Kidney tubule cell (primary cell): ENCODE data around the gene ELL.

ENCODE experiments used
- DNase-seq: peaks from one replicate; pipeline ENCODE4 v3.0.0-alpha.2; 2018; ENCODE audit warnings: low spot score

Gene ELL

DNA sequence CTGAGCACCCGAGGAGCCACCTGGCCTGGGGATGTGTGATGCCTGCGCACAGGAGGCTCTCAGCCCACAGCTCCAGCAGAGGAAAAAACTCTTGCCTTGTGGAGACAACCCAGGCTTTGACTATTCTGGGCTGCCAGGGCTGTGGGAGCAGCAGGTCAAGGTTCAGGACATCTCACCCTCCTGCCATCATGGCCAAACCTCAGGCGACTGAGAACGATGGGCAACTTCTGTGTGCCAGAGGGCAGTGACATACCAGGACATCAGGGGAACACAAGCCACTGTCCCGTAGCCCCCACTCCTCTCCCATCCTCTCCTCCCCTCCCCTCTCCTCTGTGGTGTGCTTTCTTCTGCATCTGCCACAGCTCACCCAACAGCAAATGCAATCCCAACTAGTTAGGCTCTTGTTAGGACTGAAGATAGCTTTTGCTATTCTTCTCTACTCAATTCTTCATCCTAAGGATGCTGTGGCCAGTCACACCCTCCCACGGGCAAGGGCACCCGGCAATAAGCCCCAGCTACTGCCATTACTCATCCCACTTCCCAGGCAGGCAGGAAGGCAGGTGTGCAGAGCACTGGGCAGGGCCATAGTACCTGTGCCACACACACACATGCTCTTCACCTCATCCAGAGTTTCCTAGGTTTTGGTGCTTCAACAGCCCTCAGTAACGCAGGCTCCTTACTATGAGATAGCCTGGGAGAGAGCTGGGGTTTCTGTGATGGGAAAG lies 16.8 kb downstream of the ELL start:
- DNase-seq = peak; percentile 62

DNA sequence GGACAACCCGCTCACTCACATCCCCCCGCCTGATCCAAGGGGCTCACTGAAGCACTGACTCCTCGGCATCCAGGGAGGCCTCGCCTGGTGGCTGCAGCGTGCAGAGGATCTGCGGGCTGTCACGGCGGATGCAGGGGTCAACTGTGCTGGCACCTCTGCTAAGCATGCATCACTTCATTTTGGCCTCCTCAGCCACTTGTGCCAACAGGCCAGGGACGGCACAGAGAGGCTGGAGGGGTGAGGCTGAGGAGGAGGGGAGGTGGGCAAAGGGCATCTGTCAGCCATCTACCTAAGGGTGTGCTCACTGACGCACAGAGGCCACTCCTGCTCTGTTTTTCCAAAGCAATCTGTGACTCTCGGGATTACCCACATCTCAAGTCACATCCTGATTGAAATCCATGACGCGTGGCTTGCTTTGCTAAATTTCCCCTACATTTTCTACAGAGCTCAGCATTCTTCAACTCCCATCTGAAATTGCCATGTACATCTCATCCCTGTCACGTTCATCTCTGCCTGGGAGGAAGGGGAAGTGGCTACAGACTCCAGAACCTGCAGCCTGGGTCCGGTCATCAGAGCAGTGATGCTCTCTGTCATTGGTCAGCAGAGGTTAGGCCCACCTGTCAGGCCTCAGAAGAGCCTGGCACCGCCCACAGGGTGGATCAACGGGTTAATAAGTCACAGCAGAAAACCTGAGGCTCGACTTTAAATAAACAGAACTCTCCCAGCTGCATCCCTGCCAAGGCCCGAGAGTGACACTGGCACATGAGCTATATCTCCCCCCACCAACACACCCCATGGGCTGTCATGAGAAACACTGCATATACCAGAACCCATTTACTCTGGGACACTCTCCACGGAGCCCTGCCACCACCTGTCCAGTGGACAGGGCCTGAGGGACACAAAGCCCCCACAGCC lies 17.6 kb downstream of the ELL start:
- DNase-seq = peak; percentile 93

DNA sequence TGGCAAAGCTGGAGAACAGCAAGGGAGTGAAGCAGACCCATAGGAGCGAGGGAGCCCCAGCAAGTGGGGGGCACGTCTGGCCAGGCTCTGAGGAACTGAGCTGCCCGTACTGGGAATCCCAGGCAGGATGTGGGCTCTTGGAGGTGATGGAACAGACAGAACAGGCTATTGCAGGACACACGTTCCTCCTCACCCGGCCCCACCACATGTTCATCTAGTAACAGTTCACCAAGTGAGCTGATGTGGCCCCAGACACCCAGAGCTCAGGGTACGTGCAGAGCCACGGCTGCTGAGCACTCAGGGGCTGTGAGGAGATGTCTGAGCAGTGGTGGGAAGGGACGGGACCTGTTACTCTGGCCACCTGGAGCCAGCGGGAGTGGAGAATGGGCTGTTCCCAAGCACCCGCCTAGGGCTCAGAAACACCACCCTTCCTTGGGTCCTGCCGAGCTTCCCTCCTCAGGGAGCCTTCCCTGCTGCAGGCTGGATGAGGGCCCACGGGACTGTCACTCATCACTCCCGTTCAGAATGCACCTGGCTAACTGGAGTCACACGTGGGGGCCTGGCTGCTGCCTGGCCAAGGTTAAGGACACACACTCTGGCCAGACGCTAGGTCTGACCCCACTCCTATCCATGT lies 18.4 kb downstream of the ELL start:
- DNase-seq = no peak

DNA sequence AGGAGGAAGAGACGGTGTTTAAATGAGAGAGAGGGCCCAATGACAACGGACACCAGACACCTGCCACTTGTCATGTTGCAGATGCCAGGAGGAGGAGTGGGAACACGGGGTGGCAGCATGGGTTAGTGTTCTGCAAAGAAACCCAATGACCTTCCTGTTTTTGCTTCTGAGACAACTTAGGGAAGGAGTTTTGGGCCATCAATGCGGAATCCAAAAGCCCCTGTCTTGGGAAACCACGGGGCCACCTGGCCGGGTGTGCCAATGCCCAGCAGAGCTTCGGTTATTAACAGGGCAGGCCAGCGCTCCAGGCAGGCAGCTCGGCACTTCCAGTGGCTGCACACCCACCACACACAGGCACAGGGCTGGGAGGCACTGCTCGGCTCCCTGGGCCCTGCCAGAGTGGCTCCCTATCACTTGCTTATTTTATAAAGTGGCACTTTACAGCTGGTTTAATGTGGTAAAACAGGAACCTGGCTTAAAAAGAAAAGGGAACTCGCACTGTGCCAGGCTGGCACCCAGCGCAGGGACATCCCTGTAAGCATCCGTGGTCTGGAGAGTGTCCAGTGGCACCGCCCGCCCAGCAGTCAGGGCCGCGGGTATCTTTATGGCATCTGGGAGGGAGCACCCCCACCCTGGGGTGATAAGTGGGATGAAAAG lies 19.1 kb downstream of the ELL start:
- DNase-seq = no peak

GRCh38 chr19:18502246-18502637 lies 19.6 kb downstream of the ELL start:
- peak; percentile 51 for DNase-seq

DNA sequence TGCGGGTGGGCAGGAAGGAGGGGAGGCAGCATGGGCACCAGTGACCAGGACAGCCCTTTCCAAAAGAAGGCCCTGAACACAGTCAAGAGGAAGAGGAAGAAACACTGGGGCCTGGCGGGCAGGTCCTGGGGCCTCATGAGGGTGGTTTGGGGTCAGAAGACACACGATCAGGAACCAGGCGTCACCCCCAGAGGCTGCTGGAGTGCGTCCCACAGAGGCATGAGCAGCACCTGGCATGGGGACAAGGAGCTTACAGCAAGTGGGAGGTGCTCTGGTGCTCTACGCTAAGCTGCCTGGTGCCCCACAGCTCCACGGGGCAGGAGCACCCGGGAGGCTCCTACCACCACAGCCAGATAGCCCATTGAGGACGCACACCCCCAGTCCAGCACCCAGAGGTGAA lies 20.0 kb downstream of the ELL start:
- no peak for DNase-seq

DNA sequence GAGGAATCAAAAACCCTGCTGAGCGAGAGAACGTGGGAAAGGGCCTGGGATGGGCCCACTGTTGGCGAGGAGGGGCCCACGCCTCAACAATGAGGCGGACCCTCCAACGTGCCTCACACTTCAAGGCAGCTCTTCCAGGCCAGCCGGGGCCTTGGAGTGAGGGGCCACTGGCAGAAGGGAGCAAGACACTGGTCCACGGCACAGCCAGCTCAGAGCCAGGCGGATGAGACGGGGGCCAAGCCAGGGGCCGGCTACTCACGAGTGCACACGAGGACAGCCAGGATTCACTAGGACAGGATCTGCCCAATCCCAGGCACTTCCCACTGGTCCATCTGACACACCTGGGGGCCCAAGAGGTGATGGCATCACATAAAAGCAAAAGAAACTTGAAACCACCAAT lies 20.5 kb downstream of the ELL start:
- no peak for DNase-seq

- no peak for DNase-seq
Observed at GRCh38 chr19:18500799-18501198, 21.1 kb downstream of the ELL start.

DNA sequence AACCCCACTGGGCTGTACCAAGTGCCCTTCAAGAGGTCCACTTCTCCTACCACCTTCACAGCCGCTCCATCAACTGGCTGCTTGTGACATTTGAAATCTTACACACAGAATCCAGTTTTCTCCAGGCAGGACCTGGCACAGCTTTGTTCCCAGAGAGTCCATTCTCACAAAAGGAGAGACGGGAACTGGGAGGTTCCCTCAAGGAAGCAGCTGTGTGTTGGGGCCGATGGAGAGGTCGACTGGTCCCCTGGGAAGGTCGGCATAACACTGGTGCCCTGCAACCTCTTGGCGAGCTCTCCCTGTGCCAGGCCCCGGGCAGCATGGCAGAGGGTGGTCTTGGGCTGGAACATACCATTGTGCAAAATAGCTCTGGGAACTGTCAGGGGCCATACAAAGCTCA lies 21.5 kb downstream of the ELL start:
- no peak for DNase-seq

DNA sequence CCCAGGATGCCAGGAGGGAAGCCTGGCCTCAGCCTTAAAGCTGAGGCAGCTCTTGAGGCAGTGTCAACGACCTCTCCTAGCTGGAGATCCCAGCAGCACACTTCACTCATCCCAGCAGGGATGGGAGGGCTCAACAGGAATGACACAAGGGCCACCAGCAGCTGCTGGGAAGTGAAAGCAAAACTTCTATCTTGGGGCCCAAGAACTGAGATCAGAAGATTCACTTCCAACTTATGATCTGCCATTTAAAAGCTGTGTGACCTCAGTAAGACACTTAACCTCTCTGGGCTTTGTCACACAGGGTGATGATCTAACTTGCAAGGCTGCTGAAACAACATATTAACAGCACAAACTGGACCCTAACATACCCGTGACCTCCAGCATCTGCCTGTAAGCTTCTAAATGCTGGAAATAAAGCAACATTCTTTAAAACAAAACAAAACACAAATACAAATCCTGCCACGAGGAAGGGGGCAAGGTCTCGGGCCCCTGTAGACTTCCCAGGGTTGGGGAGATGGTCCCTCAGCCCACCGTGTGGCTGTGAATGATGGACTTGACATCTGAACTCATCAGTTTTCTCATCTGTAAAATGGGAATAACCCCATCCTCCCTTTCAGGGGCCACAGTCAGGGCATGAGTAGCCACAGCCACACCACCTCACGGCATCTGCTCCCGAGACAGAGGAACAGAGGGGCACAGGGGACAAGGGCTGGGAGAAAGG lies 22.7 kb downstream of the ELL start:
- DNase-seq = no peak

GRCh38 chr19:18496980-18497256 lies 25.0 kb downstream of the ELL start:
- no peak for DNase-seq

DNA sequence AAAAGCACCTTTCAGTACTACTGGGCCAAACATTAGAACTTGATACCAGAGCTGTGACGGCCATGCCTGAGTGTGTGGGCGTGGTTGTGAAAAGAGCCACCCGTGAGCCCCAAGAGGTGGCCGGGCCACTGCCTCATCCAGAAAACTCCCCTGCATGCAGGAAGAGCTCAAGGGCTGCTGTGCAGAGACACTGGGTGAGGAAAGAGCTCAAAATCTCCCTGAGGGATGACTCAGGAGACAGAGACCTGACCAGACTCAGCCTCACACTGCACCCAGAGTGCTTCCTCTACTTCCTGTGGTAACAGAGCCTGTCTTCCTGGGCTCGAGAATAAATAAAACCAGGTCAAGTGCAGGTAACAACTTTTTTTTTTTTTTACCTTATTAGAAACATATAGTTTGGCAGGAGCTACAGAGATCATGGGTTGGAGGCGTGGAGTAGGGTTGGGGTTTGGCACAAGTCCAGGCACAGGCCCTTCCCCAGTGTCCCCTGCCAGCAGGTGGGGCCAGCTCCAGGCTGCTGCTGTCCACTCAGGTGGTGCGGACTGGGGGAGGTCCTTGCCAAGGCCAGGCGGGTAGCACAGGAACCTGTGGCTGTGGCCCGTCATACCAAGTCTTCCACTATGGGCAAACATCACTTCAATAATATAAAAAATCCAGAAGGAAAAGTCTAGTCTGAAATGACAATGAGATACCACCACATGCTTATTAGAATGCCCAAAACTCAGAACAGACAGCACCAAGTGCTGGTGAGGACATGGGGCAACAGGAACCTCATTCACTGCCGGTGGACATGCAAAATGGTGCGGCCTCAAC lies 25.5 kb downstream of the ELL start:
- peak; percentile 90 for DNase-seq

DNA sequence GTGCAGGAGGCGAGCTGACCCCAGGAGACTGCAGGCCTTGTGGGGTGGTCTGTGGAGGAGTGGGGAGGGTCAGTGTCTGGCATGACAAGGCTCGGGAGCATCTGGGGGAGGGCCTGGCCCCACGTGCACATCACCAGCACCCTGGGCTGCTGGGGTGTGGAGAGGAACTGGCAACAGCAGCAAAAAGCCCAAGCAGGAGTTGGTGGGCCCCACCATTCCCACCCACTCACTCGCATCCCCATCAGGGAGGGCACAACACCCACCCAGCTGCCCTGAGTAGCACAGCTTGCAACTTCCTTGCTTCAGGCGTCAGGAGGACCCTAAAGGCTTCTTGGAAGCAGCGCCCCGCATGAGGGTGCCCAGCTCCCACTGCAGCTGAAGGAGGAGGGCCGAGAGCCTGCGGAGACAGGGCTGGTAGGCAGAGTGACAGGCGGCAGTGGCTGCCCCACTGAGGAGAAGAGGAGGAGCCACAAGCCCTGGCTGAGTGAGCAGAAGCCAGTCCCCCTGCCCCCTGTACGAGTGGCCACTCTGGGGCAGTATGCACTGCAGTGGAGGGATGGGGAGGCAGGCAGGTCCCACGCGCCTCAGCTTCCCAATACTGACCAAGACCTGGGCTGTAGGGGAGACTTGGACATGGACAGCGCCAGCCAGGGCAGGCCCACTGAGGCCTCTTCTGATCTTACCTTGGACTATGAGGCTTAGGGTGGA lies 26.5 kb downstream of the ELL start:
- no peak for DNase-seq

DNA sequence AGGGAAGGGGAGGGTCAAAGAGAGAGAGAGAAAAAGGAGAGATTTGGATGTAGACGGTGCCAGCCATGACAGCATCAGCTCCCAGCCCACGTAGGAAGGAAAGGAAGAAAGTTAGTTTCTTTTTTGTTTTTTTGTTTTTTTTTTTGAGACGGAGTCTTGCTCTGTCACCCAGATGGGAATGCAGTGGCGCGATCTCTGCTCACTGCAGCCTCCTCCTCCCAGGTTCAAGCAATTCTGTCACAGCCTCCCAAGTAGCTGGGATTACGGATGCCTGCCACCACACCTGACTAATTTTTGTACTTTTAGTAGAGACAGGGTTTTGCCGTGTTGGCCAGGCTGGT lies 27.6 kb downstream of the ELL start:
- no peak for DNase-seq

- no peak for DNase-seq
Observed at GRCh38 chr19:18493440-18494266, 28.2 kb downstream of the ELL start.

DNA sequence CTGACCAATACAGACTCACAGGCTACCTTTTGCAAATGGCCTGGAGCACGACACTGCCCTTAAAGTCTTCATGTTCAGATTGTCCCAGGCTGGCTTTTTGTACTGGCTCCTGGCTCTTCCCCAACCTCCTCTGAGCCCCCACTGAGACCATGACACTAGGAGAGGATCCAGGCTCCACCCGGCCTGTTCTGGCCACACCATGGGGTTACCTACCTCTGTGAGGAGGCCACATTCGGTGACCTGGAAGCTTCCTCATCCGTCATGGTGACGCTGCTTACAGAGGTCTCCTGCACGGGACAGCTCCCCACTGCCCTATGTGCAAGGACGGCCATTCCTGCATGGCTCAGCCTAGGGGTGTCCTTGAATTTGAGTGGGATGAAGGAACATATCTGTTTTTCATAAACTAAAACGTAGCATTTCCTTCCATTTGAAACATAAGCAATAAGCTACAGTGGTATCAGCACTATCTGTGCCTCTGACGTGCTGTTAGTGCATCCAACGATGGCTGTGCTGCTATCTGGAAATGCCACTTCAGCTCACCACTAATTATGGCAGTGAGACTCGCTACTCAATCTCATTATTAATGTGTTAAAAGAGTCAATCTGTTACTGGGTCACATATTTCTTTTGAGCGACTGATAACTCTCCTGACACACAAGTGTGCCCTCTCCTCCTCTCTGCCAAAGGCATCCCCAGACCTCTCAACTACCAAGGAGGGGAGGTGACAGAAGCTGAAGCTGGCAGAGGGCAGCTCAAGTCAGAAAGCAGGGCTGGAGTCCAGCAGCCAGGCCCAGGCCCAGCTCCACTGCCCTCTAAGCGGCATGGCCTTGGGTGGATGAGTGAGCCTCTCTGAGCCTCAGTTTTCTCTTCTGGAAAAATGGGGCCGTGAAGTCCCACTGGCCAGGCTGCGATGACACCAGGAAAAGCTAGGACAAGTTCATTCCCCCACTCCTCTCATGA lies 29.6 kb downstream of the ELL start:
- no peak for DNase-seq

- no peak for DNase-seq
Observed at GRCh38 chr19:18490728-18491127, 31.1 kb downstream of the ELL start.

- DNase-seq = no peak
Observed at GRCh38 chr19:18489627-18490184, 32.2 kb downstream of the ELL start.
